Hepatocyte (in vitro differentiated cells): ENCODE data around the gene ISYNA1. TPM values are rescaled to one million over a fixed set of nuclear protein-coding genes. Genes with fewer than 3 reads are reported as not detected.

ENCODE experiments used
- DNase-seq: peaks from one replicate; pipeline ENCODE4 v3.0.0-alpha.2; 2016; ENCODE audit warnings: low spot score
- H2AFZ ChIP-seq: fragments of 200-600 bp; sonication (generic); 2 replicates; pipeline ENCODE4 v1.6.0; 2016; ENCODE audit warnings: antibody characterized with exemption, mild to moderate bottlenecking
- H3K27ac ChIP-seq: fragments of 200-600 bp; sonication (generic); 2 replicates; pipeline ENCODE4 v1.5.1; 2016; ENCODE audit warnings: mild to moderate bottlenecking
- H3K27me3 ChIP-seq: fragments of 200-600 bp; sonication (generic); 2 replicates; pipeline ENCODE4 v1.6.1; 2016
- H3K36me3 ChIP-seq: fragments of 200-600 bp; sonication (generic); replicated peaks from 2 replicates; pipeline ENCODE4 v1.5.1; 2016; ENCODE audit warnings: low read depth; ENCODE audit not compliant: insufficient read depth
- H3K4me1 ChIP-seq: fragments of 200-600 bp; sonication (generic); 2 replicates; pipeline ENCODE4 v1.5.1; 2016; ENCODE audit warnings: mild to moderate bottlenecking, moderate library complexity; ENCODE audit not compliant: insufficient read depth
- H3K4me2 ChIP-seq: fragments of 200-600 bp; sonication (generic); 2 replicates; pipeline ENCODE4 v1.6.0; 2016
- H3K4me3 ChIP-seq: fragments of 200-600 bp; sonication (generic); 2 replicates; pipeline ENCODE4 v1.5.1; 2016; ENCODE audit warnings: mild to moderate bottlenecking
- H3K79me2 ChIP-seq: fragments of 200-600 bp; sonication (generic); 2 replicates; pipeline ENCODE4 v1.6.0; 2017; ENCODE audit warnings: mild to moderate bottlenecking
- H3K9me2 ChIP-seq: fragments of 200-600 bp; sonication (generic); replicated peaks from 2 replicates; pipeline ENCODE4 v1.6.0; 2017; ENCODE audit warnings: mild to moderate bottlenecking; ENCODE audit not compliant: insufficient read depth
- H3K9me3 ChIP-seq: fragments of 200-600 bp; sonication (generic); 2 replicates; pipeline ENCODE4 v1.5.1; 2016; ENCODE audit warnings: low read depth, mild to moderate bottlenecking
- H4K20me1 ChIP-seq: fragments of 200-600 bp; sonication (generic); 2 replicates; pipeline ENCODE4 v1.6.0; 2016; ENCODE audit warnings: mild to moderate bottlenecking; ENCODE audit not compliant: insufficient read depth, poor library complexity, severe bottlenecking
- CTCF ChIP-seq: fragments of 200-600 bp; sonication (generic); IDR thresholded peaks from 2 replicates; pipeline ENCODE4 v1.5.1; 2016; ENCODE audit warnings: antibody characterized with exemption, mild to moderate bottlenecking; ENCODE audit not compliant: poor library complexity
- EZH2 ChIP-seq: fragments of 200-600 bp; sonication (generic); IDR thresholded peaks from 2 replicates; pipeline ENCODE4 v1.6.1; 2016; ENCODE audit warnings: antibody characterized with exemption, mild to moderate bottlenecking, borderline replicate concordance
- EZH2phosphoT487 ChIP-seq: fragments of 200-600 bp; sonication (generic); IDR thresholded peaks from one replicate; pipeline ENCODE4 v1.6.1; 2018; ENCODE audit warnings: antibody characterized with exemption, mild to moderate bottlenecking, low read depth, moderate library complexity; ENCODE audit not compliant: unreplicated experiment, severe bottlenecking
- WGBS: methylation state at CpG from one replicate; pipeline ENCODE4 v1.1.6; 2016; ENCODE audit warnings: low lambda C conversion rate; ENCODE audit errors: missing lambda C conversion rate; 5-methylcytosine and 5-hydroxymethylcytosine counted together
- polyA plus RNA-seq: library from polyadenylated mRNA; unstranded; fragments of >200 nt; fragmentation: Nextera tagmentation; extraction: Ambion mirVana; gene quantifications from 2 replicates; pipeline ENCODE4 v1.2.1, GENCODE V29; 2016
- total RNA-seq: library from RNA; depleted of rRNA; stranded (reverse); fragments of >200 nt; gene quantifications from 2 replicates; pipeline ENCODE4 v1.2.3, GENCODE V29; 2014

ISYNA1 gene
- total and polyA plus RNA-seq, 2 experiments from 2014 or later = 51.5 to 144 TPM

GRCh38 chr19:18478545-18479311 lies 40.8 kb upstream of the ISYNA1 start:
- peak overlapping the region; percentile 49 for H3K4me2 ChIP-seq
- H3K9me2 ChIP-seq = no peaks in the 10 kb centered on the region
- H3K27me3 ChIP-seq = no peaks in the 10 kb centered on the region
- no peaks in the 10 kb centered on the region for H3K9me3 ChIP-seq
- WGBS = 75% methylated on average over 17 of the region's 17 CpGs
- peaks cover 40% of the 10 kb centered on the region for H4K20me1 ChIP-seq
- peak; percentile 80 for DNase-seq
- TF ChIP-seq EZH2 (no peak), CTCF (no peak), EZH2phosphoT487 (no peak)
- H3K27ac ChIP-seq = peak overlapping the region; percentile 89
- H3K4me3 ChIP-seq = no peak overlapping the region
- H3K79me2 ChIP-seq = peaks cover 85% of the 10 kb centered on the region
- H3K4me1 ChIP-seq = peaks cover 23% of the 10 kb centered on the region
- H2AFZ ChIP-seq = no peak overlapping the region
- no peaks in the 10 kb centered on the region for H3K36me3 ChIP-seq

- H2AFZ ChIP-seq = no peak overlapping the region
- peaks cover 37% of the 10 kb centered on the region for H4K20me1 ChIP-seq
- DNase-seq = no peak
- no peak overlapping the region for H3K4me2 ChIP-seq
- H3K36me3 ChIP-seq = no peaks in the 10 kb centered on the region
- H3K4me1 ChIP-seq = peaks cover 23% of the 10 kb centered on the region
- H3K27me3 ChIP-seq = no peaks in the 10 kb centered on the region
- H3K4me3 ChIP-seq = no peak overlapping the region
- peak overlapping the region; percentile 89 for H3K27ac ChIP-seq
- WGBS = 97% methylated on average over 8 of the region's 8 CpGs
- TF ChIP-seq EZH2 (no peak), EZH2phosphoT487 (no peak), CTCF (no peak)
- H3K9me2 ChIP-seq = no peaks in the 10 kb centered on the region
- H3K9me3 ChIP-seq = no peaks in the 10 kb centered on the region
- H3K79me2 ChIP-seq = peaks cover 85% of the 10 kb centered on the region
These were observed 40.0 kb upstream of the ISYNA1 start for GRCh38 chr19:18477974-18478373.

GRCh38 chr19:18477042-18477779 lies 39.3 kb upstream of the ISYNA1 start:
- H3K9me2 ChIP-seq = no peaks in the 10 kb centered on the region
- H3K4me3 ChIP-seq = no peak overlapping the region
- no peak overlapping the region for H3K4me2 ChIP-seq
- H3K36me3 ChIP-seq = no peaks in the 10 kb centered on the region
- H3K27me3 ChIP-seq = no peaks in the 10 kb centered on the region
- peaks cover 82% of the 10 kb centered on the region for H3K79me2 ChIP-seq
- DNase-seq = no peak
- WGBS = 84% methylated on average over 24 of the region's 24 CpGs
- peaks cover 23% of the 10 kb centered on the region for H3K4me1 ChIP-seq
- TF ChIP-seq EZH2phosphoT487 (no peak), CTCF (no peak), EZH2 (no peak)
- H3K27ac ChIP-seq = no peak overlapping the region
- H4K20me1 ChIP-seq = peaks cover 38% of the 10 kb centered on the region
- no peak overlapping the region for H2AFZ ChIP-seq
- H3K9me3 ChIP-seq = no peaks in the 10 kb centered on the region
